K562 (cell line): ENCODE measurements around the gene GLRX. TPM values are rescaled to one million over a fixed set of nuclear protein-coding genes. Genes with fewer than 3 reads are reported as not detected.

Experiments
- ARID3A ChIP-seq: IDR thresholded peaks from 2 replicates; pipeline ENCODE4 v1.6.1; 2012; ENCODE audit warnings: low read depth, low read length, improper control_type of control experiment, borderline replicate concordance
- BCLAF1 ChIP-seq, 2 experiments: fragments of 450-650 bp in 1 of 2; IDR thresholded peaks; 2 replicates each; pipeline ENCODE4 v1.6.1; 2011 to 2017; ENCODE audit warnings: low read depth in 2 of 2, antibody characterized with exemption in 1 of 2, borderline replicate concordance in 1 of 2, low read length in 1 of 2, mild to moderate bottlenecking in 1 of 2, mixed read lengths in 1 of 2; ENCODE audit not compliant: control insufficient read depth in 1 of 2
- BDP1 ChIP-seq: IDR thresholded peaks from 3 replicates; pipeline ENCODE4 v1.6.1; 2011; ENCODE audit not compliant: insufficient read length, insufficient read depth
- CSDE1 ChIP-seq, 2 experiments: fragments of 450-650 bp; IDR thresholded peaks; 2 replicates each; pipeline ENCODE4 v1.6.1; 2016; ENCODE audit warnings: mild to moderate bottlenecking in 1 of 2
- CTBP1 ChIP-seq: fragments of 450-650 bp; IDR thresholded peaks from 2 replicates; pipeline ENCODE4 v1.6.1; 2016; ENCODE audit warnings: borderline replicate concordance
- CTCF ChIP-seq, 3 experiments: IDR thresholded peaks in 2 of 3; conservative IDR thresholded peaks in 1 of 3; 2 replicates each; pipeline ENCODE4 v1.5.1; 2011 to 2012; ENCODE audit warnings: low read length in 3 of 3, mild to moderate bottlenecking in 3 of 3, control low read depth in 2 of 3, improper control_type of control experiment in 1 of 3, inconsistent platforms in 1 of 3, low read depth in 1 of 3, mixed read lengths in 1 of 3, moderate library complexity in 1 of 3; ENCODE audit not compliant: insufficient read depth in 2 of 3
- ELF2 ChIP-seq: fragments of 250-450 bp; sonication (Bioruptor Pico); IDR thresholded peaks from 2 replicates; pipeline ENCODE4 v1.5.0; 2021; ENCODE audit warnings: mild to moderate bottlenecking
- HEY1 ChIP-seq: fragments of 250-450 bp; sonication (Bioruptor Pico); IDR thresholded peaks from 2 replicates; pipeline ENCODE4 v1.5.0; 2020; ENCODE audit warnings: mild to moderate bottlenecking, moderate library complexity, borderline replicate concordance
- HMBOX1 ChIP-seq: sonication (generic); IDR thresholded peaks from 2 replicates; pipeline ENCODE4 v1.6.1; 2016
- HOXB6 ChIP-seq: fragments of 250-450 bp; sonication (Bioruptor Pico); IDR thresholded peaks from 2 replicates; pipeline ENCODE4 v1.5.1; 2022; ENCODE audit warnings: mild to moderate bottlenecking, borderline replicate concordance
- MECOM ChIP-seq: fragments of 250-450 bp; sonication (Bioruptor Pico); IDR thresholded peaks from 2 replicates; pipeline ENCODE4 v1.8.0; 2022; ENCODE audit warnings: inconsistent platforms
- MEIS2 ChIP-seq: fragments of 450-650 bp; IDR thresholded peaks from 2 replicates; pipeline ENCODE4 v1.6.1; 2014; ENCODE audit warnings: mild to moderate bottlenecking; ENCODE audit not compliant: partially characterized antibody
- MYC ChIP-seq, 2 experiments: fragments of 250-450 bp in 1 of 2; sonication (Bioruptor Pico) in 1 of 2; IDR thresholded peaks; 2 replicates each; pipeline versions ENCODE4 v1.5.1 to v1.6.1; 2012 to 2021; ENCODE audit warnings: low read depth in 2 of 2, borderline replicate concordance in 1 of 2, improper control_type of control experiment in 1 of 2, low read length in 1 of 2, mild to moderate bottlenecking in 1 of 2, moderate library complexity in 1 of 2
- NBN ChIP-seq: fragments of 450-650 bp; IDR thresholded peaks from 2 replicates; pipeline ENCODE4 v1.6.1; 2016; ENCODE audit warnings: low read depth, mild to moderate bottlenecking
- NCOA4 ChIP-seq: fragments of 450-650 bp; IDR thresholded peaks from 2 replicates; pipeline ENCODE4 v1.6.1; 2018; ENCODE audit warnings: mild to moderate bottlenecking; ENCODE audit not compliant: partially characterized antibody
- RHOXF2B ChIP-seq: fragments of 250-450 bp; sonication (Bioruptor Pico); conservative IDR thresholded peaks from 2 replicates; pipeline ENCODE4 v1.5.1; 2021
- RNF2 ChIP-seq: sonication (generic); IDR thresholded peaks from 2 replicates; pipeline ENCODE4 v1.6.1; 2016
- USF2 ChIP-seq: sonication (generic); formaldehyde crosslinking; IDR thresholded peaks from 2 replicates; pipeline ENCODE4 v1.5.0; 2020; ENCODE audit warnings: missing genetic modification reagents
- ZNF436 ChIP-seq: fragments of 250-450, 450-650 bp; sonication (Bioruptor Pico); formaldehyde crosslinking; IDR thresholded peaks from 2 replicates; pipeline ENCODE4 v1.7.0; 2020; ENCODE audit warnings: mild to moderate bottlenecking
- ZNF778 ChIP-seq: fragments of 450-650 bp; formaldehyde crosslinking; IDR thresholded peaks from 2 replicates; pipeline ENCODE4 v1.4.0; 2020; ENCODE audit warnings: mild to moderate bottlenecking, moderate library complexity
- polyA plus RNA-seq, 8 experiments: library from polyadenylated mRNA; depleted of rRNA in 4 of 8; stranded (reverse) in 5 of 8; unstranded in 3 of 8; fragments of >200 nt; fragmentation: Nextera tagmentation in 2 of 8; fragmentation: Illumina TruSeq in 1 of 8; extraction: Ambion mirVana in 2 of 8; extraction: Trizol in 1 of 8; gene quantifications; 2 replicates each; pipeline versions ENCODE4 v1.2.1 to v1.2.3, GENCODE V29; 2011 to 2014; ENCODE audit warnings: inconsistent platforms in 1 of 8, missing spikeins in 1 of 8
- total RNA-seq, 7 experiments: library from RNA; depleted of rRNA in 6 of 7; stranded (reverse); fragments of >200 nt in 6 of 7; fragmentation: Illumina TruSeq in 2 of 7; extraction: Trizol in 2 of 7; gene quantifications; 2 replicates each; pipeline versions ENCODE4 v1.2.1 to v1.2.3, GENCODE V29; 2011 to 2021; ENCODE audit warnings: low replicate concordance in 1 of 7

Gene GLRX
- total and polyA plus RNA-seq, 9 of the 15 experiments (the other 6 are each of a cell fraction or from before 2014, with no cell fraction given) = 2.3 to 11.2 (median 4.6) TPM

GRCh38 chr5:95773335-95774059 lies 49.0 kb downstream of the GLRX start (continued):
- TF ChIP-seq ZNF436 (CRISPR knock-in tag) (no peak), ELF2 (CRISPR knock-in tag) (no peak), HEY1 (CRISPR knock-in tag) (no peak), RNF2 (no peak), BCLAF1 (IDR thresholded peaks at IDR 0.05; ENCODE audit: borderline replicate concordance in 1 of 2, control insufficient read depth in 1 of 2, low read depth in 2 of 2, low read length in 1 of 2) (no peak), MECOM (no peak), NCOA4 (no peak), MYC (IDR thresholded peaks at IDR 0.05; ENCODE audit: low read depth, low read length) (no peak), MYC (CRISPR knock-in tag; IDR thresholded peaks at IDR 0.05; ENCODE audit: borderline replicate concordance, low read depth) (no peak), NBN (peak; percentile 58; the same call in 1 of the 2 replicates), MEIS2 (peak; percentile 27), ARID3A (no peak), CTBP1 (peak; percentile 61), USF2 (CRISPR knock-in tag) (no peak), BDP1 (no peak), ZNF778 (no peak), RHOXF2B (CRISPR knock-in tag) (no peak), CSDE1 (IDR thresholded peaks at IDR 0.05) (no peak), CTCF (IDR thresholded peaks at IDR 0.05 in 2 of 3, conservative IDR thresholded peaks at IDR 0.05 in 1 of 3; ENCODE audit: insufficient read depth in 2 of 3, low read depth in 1 of 3, low read length in 3 of 3) (no peak), HOXB6 (CRISPR knock-in tag) (no peak), HMBOX1 (peak; percentile 41)
